Bronchial epithelial cell (primary cell): ENCODE data around the gene SLX9. TPM values are rescaled to one million over a fixed set of nuclear protein-coding genes. Genes with fewer than 3 reads are reported as not detected.

ENCODE experiments used
- DNase-seq: peaks from one replicate; pipeline ENCODE4 v3.0.0-alpha.2; 2010; ENCODE audit warnings: low read depth
- FAIRE-seq: peaks from 2 replicates; lab custom pipeline; 2011; peaks lifted over from hg19 to GRCh38; lab: Jason Lieb, UNC
- H3K27me3 ChIP-seq: 2 replicates; pipeline ENCODE4 v1.5.1; 2011; ENCODE audit warnings: low read length; ENCODE audit not compliant: control insufficient read depth, insufficient read depth
- H3K36me3 ChIP-seq: 2 replicates; pipeline ENCODE4 v1.5.1; 2011; ENCODE audit warnings: low read length; ENCODE audit not compliant: control insufficient read depth, insufficient read depth
- H3K4me3 ChIP-seq: 2 replicates; pipeline ENCODE4 v1.5.1; 2011; ENCODE audit warnings: mild to moderate bottlenecking, low read depth, low read length, control low read depth
- CTCF ChIP-seq: IDR thresholded peaks from 2 replicates; pipeline ENCODE4 v1.5.1; 2011; ENCODE audit warnings: mild to moderate bottlenecking, moderate library complexity, low read length, control low read depth, inconsistent platforms; ENCODE audit not compliant: insufficient read depth, severe bottlenecking
- total RNA-seq: library from RNA; depleted of rRNA; stranded (reverse); fragments of >200 nt; gene quantifications from 2 replicates; pipeline ENCODE4 v1.2.1, GENCODE V29; 2014

SLX9 gene
- total RNA-seq, 1 donor from 2014 or later, result 34.0 TPM

- DNase-seq (no peak), FAIRE-seq (no peak)
- no peak overlapping the region for H3K4me3 ChIP-seq
- H3K27me3 ChIP-seq, result no peaks in the 10 kb centered on the region
- TF ChIP-seq CTCF, result no peak
- H3K36me3 ChIP-seq, result peaks cover 31% of the 10 kb centered on the region
Observed at GRCh38 chr21:44955798-44956175, 16.0 kb downstream of the SLX9 start.

DNA sequence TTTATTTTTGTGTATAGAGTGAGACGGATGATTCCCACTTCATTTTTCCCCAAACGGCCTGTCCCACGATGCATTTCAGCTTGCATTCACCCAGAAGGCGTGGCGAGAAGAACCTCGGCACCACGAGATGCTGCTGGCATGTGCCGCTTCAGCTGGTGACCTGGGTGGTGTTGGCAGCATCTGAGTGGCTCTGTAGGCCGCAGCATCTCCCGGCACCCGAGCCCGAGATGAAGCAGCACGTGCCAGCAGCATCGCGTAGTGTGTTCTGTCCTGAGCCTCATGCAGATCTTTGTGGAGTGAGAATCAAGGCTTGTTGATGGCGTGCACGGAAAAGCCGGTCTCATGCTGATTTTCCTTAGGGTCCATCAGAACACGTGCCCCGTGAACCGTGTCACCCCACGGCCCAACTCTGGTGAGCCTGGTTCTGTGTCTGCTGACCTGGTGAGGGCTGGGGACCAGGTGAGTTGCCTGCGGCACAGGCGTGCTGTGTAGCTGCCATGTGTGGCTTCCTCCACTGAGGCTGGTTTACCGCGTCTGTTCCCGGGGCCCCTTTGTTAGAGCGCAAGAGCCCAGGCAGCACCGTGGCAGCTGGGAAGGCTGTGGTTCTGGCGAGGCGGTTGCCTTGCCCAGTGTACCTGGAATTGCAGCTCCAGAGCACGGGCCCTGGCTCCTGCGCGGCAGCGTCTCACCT lies 16.7 kb downstream of the SLX9 start:
- no peak for TF ChIP-seq CTCF

DNA sequence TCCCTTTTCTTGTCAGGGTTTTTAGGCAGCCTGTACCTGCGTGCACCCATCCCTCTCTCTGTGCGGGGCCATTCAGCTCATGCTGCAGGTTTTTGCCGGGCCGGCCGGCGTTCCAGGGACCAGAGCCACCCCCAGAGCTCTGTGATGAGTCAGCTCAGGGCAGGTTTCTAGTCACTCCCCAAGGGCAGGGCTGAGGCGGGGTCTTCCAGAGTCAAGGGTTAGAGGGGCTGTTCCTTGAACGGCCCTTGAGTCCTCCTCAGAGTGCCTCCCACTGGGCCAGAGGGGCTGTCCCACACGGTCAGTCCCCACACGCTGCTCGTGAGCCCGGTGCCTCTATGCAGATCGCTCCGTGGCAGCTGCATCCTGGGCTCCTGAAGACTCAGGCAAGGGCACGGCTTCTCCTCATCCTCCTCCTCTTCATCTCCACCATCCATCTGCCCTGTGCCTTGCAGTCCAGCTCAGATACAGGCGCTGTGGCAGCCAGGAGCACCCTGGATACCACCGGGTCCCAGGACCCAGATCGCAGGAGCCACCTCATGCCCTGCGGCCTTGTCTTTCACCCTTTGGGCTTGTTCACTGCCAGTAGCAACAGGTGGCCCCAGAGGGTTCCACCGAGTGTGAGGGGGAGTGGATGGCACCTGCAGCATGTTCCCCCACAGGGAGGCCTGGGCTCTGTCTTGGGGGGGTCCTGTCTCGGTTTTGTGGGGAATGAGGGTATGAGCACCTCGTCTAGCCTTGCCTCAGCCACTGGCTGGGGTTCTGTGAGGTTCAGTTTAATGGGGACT lies 17.4 kb downstream of the SLX9 start:
- H3K36me3 ChIP-seq, result peaks cover 28% of the 10 kb centered on the region
- TF ChIP-seq CTCF, result no peak
- DNase-seq (no peak), FAIRE-seq (no peak)
- H3K4me3 ChIP-seq, result no peak overlapping the region
- no peaks in the 10 kb centered on the region for H3K27me3 ChIP-seq

More for the DNA sequence above, 16.7 kb downstream of the SLX9 start:
- H3K4me3 ChIP-seq, result no peak overlapping the region
- FAIRE-seq (no peak), DNase-seq (no peak)
- no peaks in the 10 kb centered on the region for H3K27me3 ChIP-seq
- H3K36me3 ChIP-seq, result peaks cover 29% of the 10 kb centered on the region

DNA sequence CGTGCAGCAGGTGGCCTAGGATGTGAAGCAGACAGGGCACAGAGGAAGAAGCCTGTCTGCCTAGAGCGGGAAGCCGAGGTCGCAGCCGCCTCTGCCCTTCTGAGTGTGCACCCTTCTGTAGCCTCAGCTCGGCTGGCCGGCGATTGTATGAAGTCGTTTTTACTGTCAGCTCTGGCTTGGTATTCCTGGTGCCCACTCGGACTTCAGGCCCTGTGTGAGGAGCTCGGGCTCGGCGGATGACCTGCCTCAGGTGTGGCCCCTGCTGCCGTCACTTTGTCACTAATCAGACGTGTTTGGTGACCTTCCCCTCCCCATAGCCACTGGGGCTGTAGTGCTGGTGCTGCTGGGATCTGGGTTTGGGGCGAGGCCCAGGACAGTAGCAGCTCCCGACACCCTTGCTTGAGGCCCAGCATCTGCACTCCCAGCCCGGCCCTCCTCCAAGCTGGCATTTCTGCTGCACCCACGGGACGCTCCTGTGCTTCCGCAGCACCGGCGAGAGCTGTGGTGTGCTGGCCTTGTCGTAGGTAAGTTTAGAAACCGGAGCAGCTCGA lies 18.1 kb downstream of the SLX9 start:
- H3K36me3 ChIP-seq, result peaks cover 28% of the 10 kb centered on the region
- FAIRE-seq (no peak), DNase-seq (no peak)

DNA sequence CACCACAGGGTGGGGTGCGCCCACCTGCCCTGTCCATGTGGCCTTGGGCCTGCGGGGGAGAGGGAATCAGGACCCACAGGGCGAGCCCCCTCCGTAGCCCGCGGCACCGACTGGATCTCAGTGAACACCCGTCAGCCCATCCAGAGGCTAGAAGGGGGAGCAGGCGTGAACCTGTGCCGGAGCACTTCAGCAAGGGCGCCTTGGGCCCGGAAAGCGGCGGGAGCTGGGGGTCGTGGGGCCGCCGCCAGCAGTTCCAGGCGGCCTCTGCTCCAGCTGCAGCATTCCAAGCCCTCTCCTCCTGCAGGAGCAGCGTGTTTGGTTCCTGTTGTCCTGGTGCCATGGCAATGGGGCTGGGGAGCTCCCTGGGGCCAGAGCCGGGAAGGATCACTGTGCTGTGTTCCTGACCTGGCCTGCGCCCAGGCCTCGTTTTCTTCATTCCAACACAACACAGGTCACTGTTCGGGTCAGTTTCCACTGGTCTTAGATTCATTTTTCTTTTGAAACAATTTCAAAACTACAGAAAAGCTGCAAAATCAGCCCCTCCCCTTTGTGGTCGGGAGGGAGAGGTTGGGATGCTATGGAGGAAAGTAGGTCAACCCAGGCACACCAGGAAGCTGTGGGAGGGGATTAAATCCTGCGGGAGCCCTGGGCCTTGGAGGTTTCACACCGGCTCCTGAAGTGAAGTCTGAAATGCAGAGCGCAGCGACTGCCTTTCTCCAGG lies 18.8 kb downstream of the SLX9 start:
- Histone ChIP-seq H3K36me3 (peaks cover 25% of the 10 kb centered on the region), H3K27me3 (no peaks in the 10 kb centered on the region), H3K4me3 (no peak overlapping the region)
- FAIRE-seq, result no peak
- DNase-seq, result no peak
- TF ChIP-seq CTCF, result no peak

More for the DNA sequence above, 18.1 kb downstream of the SLX9 start:
- H3K4me3 ChIP-seq, result no peak overlapping the region
- no peak for TF ChIP-seq CTCF
- H3K27me3 ChIP-seq, result no peaks in the 10 kb centered on the region
